Measurements from ENCODE around the gene DYNC2H1. TPM values are rescaled to one million over a fixed set of nuclear protein-coding genes. Genes with fewer than 3 reads are reported as not detected.

Gene DYNC2H1
- total RNA-seq, 6 experiments from 2014 or later = 10.9 to 14.0 (median 12.3) TPM

- DNase-seq = no peak
- no peaks in the 10 kb centered on the region for H3K27me3 Mint-ChIP-seq (ENCODE audit: insufficient read depth)
- no peak for TF ChIP-seq CTCF (IDR thresholded peaks at IDR 0.05)
Observed at GRCh38 chr11:103254123-103254522, 144.9 kb downstream of the DYNC2H1 start.

GRCh38 chr11:103257360-103257759 is 148.1 kb downstream of the DYNC2H1 start:
- Mint-ChIP-seq H3K4me3 (no peak overlapping the region), H3K9me3 (no peaks in the 10 kb centered on the region), H3K4me1 (ENCODE audit: low read depth) (peaks cover under 1% of the 10 kb centered on the region; the same call in 1 of the 2 replicates), H3K27me3 (ENCODE audit: insufficient read depth) (no peaks in the 10 kb centered on the region), H3K36me3 (ENCODE audit: low read depth) (peaks cover 2% of the 10 kb centered on the region), H3K27ac (no peak overlapping the region)
- peak; percentile 13 for DNase-seq
- peak; percentile 69 for TF ChIP-seq CTCF (IDR thresholded peaks at IDR 0.05)

More at GRCh38 chr11:103254123-103254522, 144.9 kb downstream of the DYNC2H1 start:
- Mint-ChIP-seq H3K27ac (no peak overlapping the region), H3K4me1 (ENCODE audit: low read depth) (peaks cover 9% of the 10 kb centered on the region), H3K4me3 (no peak overlapping the region), H3K9me3 (no peaks in the 10 kb centered on the region), H3K36me3 (ENCODE audit: low read depth) (peaks cover 11% of the 10 kb centered on the region)

- H3K9me3 Mint-ChIP-seq = no peaks in the 10 kb centered on the region
- H3K4me1 Mint-ChIP-seq (ENCODE audit: low read depth) = no peaks in the 10 kb centered on the region
- no peak overlapping the region for H3K27ac Mint-ChIP-seq
- H3K36me3 Mint-ChIP-seq (ENCODE audit: low read depth) = peaks cover 4% of the 10 kb centered on the region
- DNase-seq = no peak
- no peak for TF ChIP-seq CTCF (IDR thresholded peaks at IDR 0.05)
- no peaks in the 10 kb centered on the region for H3K27me3 Mint-ChIP-seq (ENCODE audit: insufficient read depth)
- no peak overlapping the region for H3K4me3 Mint-ChIP-seq
Observed at GRCh38 chr11:103266167-103266831, 157.1 kb downstream of the DYNC2H1 start.

- H3K9me3 Mint-ChIP-seq = no peaks in the 10 kb centered on the region
- no peaks in the 10 kb centered on the region for H3K27me3 Mint-ChIP-seq (ENCODE audit: insufficient read depth)
- H3K36me3 Mint-ChIP-seq (ENCODE audit: low read depth) = peaks cover 7% of the 10 kb centered on the region
- DNase-seq = no peak
- no peak for TF ChIP-seq CTCF (IDR thresholded peaks at IDR 0.05)
- H3K4me3 Mint-ChIP-seq = no peak overlapping the region
- no peak overlapping the region for H3K27ac Mint-ChIP-seq
- no peaks in the 10 kb centered on the region for H3K4me1 Mint-ChIP-seq (ENCODE audit: low read depth)
Observed at GRCh38 chr11:103272876-103273275, 163.7 kb downstream of the DYNC2H1 start.

- Mint-ChIP-seq H3K9me3 (no peaks in the 10 kb centered on the region), H3K36me3 (ENCODE audit: low read depth) (peaks cover 7% of the 10 kb centered on the region), H3K27ac (no peak overlapping the region), H3K4me3 (no peak overlapping the region), H3K4me1 (ENCODE audit: low read depth) (no peaks in the 10 kb centered on the region), H3K27me3 (ENCODE audit: insufficient read depth) (no peaks in the 10 kb centered on the region)
- DNase-seq = no peak
- no peak for TF ChIP-seq CTCF (IDR thresholded peaks at IDR 0.05)
Observed at GRCh38 chr11:103274025-103274424, 164.8 kb downstream of the DYNC2H1 start.

All from HFFc6 (cell line).